MCF 10A (cell line): ENCODE data around the gene NAPSA. TPM values are rescaled to one million over a fixed set of nuclear protein-coding genes. Genes with fewer than 3 reads are reported as not detected.

Source experiments
- BruUV-seq: library from RNA; stranded (reverse); fragments of 400-500 nt; replicated peaks from 2 replicates; lab custom pipeline; 2021; lab: Mats Ljungman, UMichigan
- CTCF ChIA-PET: fragments of 300-600 bp; sonication (Branson Sonifier 250); formaldehyde crosslinking; extraction: SDS; loops from one replicate; lab custom pipeline; 2021; ENCODE audit warnings: antibody characterized with exemption, inconsistent platforms; lab: Yijun Ruan, JAX
- POLR2A ChIA-PET: fragments of 300-600, 350-650 bp; sonication (Branson Sonifier 250); formaldehyde crosslinking; extraction: SDS; loops from one replicate; lab custom pipeline; 2020; ENCODE audit warnings: antibody characterized with exemption, inconsistent platforms; lab: Yijun Ruan, JAX
- DNase-seq: peaks from one replicate; pipeline ENCODE4 v3.0.0-alpha.2; 2018; ENCODE audit not compliant: unreplicated experiment
- H3K27ac Mint-ChIP-seq: one replicate; pipeline ENCODE4 v1.8.0; 2022; ENCODE audit warnings: mild to moderate bottlenecking, low read depth, mixed read lengths; ENCODE audit not compliant: unreplicated experiment
- H3K27me3 Mint-ChIP-seq: one replicate; pipeline ENCODE4 v1.8.0; 2022; ENCODE audit warnings: mixed read lengths; ENCODE audit not compliant: insufficient read depth, unreplicated experiment
- H3K36me3 Mint-ChIP-seq: one replicate; pipeline ENCODE4 v1.8.0; 2022; ENCODE audit warnings: mild to moderate bottlenecking, moderate library complexity, mixed read lengths; ENCODE audit not compliant: insufficient read depth, unreplicated experiment
- H3K4me1 Mint-ChIP-seq: one replicate; pipeline ENCODE4 v1.8.0; 2022; ENCODE audit warnings: mixed read lengths; ENCODE audit not compliant: insufficient read depth, unreplicated experiment
- H3K4me3 Mint-ChIP-seq: one replicate; pipeline ENCODE4 v1.8.0; 2022; ENCODE audit warnings: mild to moderate bottlenecking, moderate library complexity, mixed read lengths; ENCODE audit not compliant: unreplicated experiment
- H3K9me3 Mint-ChIP-seq: one replicate; pipeline ENCODE4 v1.8.0; 2022; ENCODE audit warnings: mixed read lengths; ENCODE audit not compliant: unreplicated experiment
- CTCF ChIP-seq: fragments of 200-600 bp; IDR thresholded peaks from one replicate; pipeline ENCODE4 v1.8.0; 2022; ENCODE audit warnings: antibody characterized with exemption, mild to moderate bottlenecking; ENCODE audit not compliant: unreplicated experiment
- intact Hi-C: fragments of 100-400 bp; cut with micrococcal nuclease; formaldehyde crosslinking; loops from 2 replicates; pipeline ENCODE4 v1.14.1; 2022
- total RNA-seq: library from RNA; stranded (reverse); gene quantifications from 2 replicates; pipeline ENCODE4 v1.2.3, GENCODE V29; 2022

Gene NAPSA
- total RNA-seq, 1 experiment from 2014 or later, result 0.51 TPM

- POLR2A ChIA-PET, result no interaction called here
- no peak overlapping the region for H3K27ac Mint-ChIP-seq
- intact Hi-C loops, result no loop called here
- no peak for TF ChIP-seq CTCF
- DNase-seq, result no peak
- no peaks in the 10 kb centered on the region for H3K4me1 Mint-ChIP-seq
- H3K36me3 Mint-ChIP-seq, result peaks cover 14% of the 10 kb centered on the region
- no peaks in the 10 kb centered on the region for H3K9me3 Mint-ChIP-seq
- no TSS peak for BruUV-seq
- no peaks in the 10 kb centered on the region for H3K27me3 Mint-ChIP-seq
- no peak overlapping the region for H3K4me3 Mint-ChIP-seq
- CTCF ChIA-PET, result interaction anchor here (1.1 kb wide), 1 partner anchor 51 kb away, joined by 3 read pairs; no protein-coding TSS in a partner anchor
Measured at GRCh38 chr19:50410109-50410508, 44.7 kb upstream of the NAPSA start.

GRCh38 chr19:50409347-50409746 lies 43.9 kb upstream of the NAPSA start:
- intact Hi-C loops, result no loop called here
- DNase-seq, result no peak
- H3K27ac Mint-ChIP-seq, result no peak overlapping the region
- ChIA-PET CTCF (no interaction called here), POLR2A (no interaction called here)
- H3K4me1 Mint-ChIP-seq, result no peaks in the 10 kb centered on the region
- no peaks in the 10 kb centered on the region for H3K9me3 Mint-ChIP-seq
- TF ChIP-seq CTCF, result no peak
- H3K36me3 Mint-ChIP-seq, result peaks cover 18% of the 10 kb centered on the region
- no peaks in the 10 kb centered on the region for H3K27me3 Mint-ChIP-seq
- H3K4me3 Mint-ChIP-seq, result no peak overlapping the region
- no TSS peak for BruUV-seq

- intact Hi-C loops, result no loop called here
- Mint-ChIP-seq H3K36me3 (peaks cover 32% of the 10 kb centered on the region), H3K9me3 (no peaks in the 10 kb centered on the region), H3K27me3 (no peaks in the 10 kb centered on the region), H3K4me1 (no peaks in the 10 kb centered on the region), H3K27ac (no peak overlapping the region), H3K4me3 (no peak overlapping the region)
- no TSS peak for BruUV-seq
- no peak for DNase-seq
- no peak for TF ChIP-seq CTCF
- POLR2A ChIA-PET, result no interaction called here
- CTCF ChIA-PET, result no interaction called here
Measured at GRCh38 chr19:50406829-50407228, 41.4 kb upstream of the NAPSA start.

GRCh38 chr19:50406156-50406820 lies 40.8 kb upstream of the NAPSA start:
- DNase-seq, result no peak
- no peaks in the 10 kb centered on the region for H3K27me3 Mint-ChIP-seq
- H3K4me3 Mint-ChIP-seq, result no peak overlapping the region
- no peak for TF ChIP-seq CTCF
- intact Hi-C loops, result no loop called here
- ChIA-PET POLR2A (no interaction called here), CTCF (interaction anchor here (0.5 kb wide), 1 partner anchor 517 kb away, joined by 3 read pairs; no protein-coding TSS in a partner anchor)
- peaks cover 32% of the 10 kb centered on the region for H3K36me3 Mint-ChIP-seq
- H3K9me3 Mint-ChIP-seq, result no peaks in the 10 kb centered on the region
- BruUV-seq, result no TSS peak
- no peaks in the 10 kb centered on the region for H3K4me1 Mint-ChIP-seq
- H3K27ac Mint-ChIP-seq, result no peak overlapping the region
